H1 (cell line): ENCODE data around the gene ASIC1. TPM values are rescaled to one million over a fixed set of nuclear protein-coding genes. Genes with fewer than 3 reads are reported as not detected.

ENCODE experiments used
- CTCF ChIA-PET: fragments of 300-600 bp; sonication (Branson Sonifier 250); formaldehyde crosslinking; loops from one replicate; lab custom pipeline; 2021; ENCODE audit not compliant: partially characterized antibody; lab: Charles Lee
- POLR2A ChIA-PET: fragments of 300-600 bp; sonication (Branson Sonifier 250); formaldehyde crosslinking; loops from one replicate; lab custom pipeline; 2021; ENCODE audit warnings: inconsistent platforms; ENCODE audit not compliant: partially characterized antibody; lab: Charles Lee
- DNase-seq, 2 experiments: peaks; one replicate each; pipeline versions ENCODE4 v3.0.0 to v3.0.0-alpha.2; 2010 to 2022; ENCODE audit warnings: low spot score in 2 of 2, low read depth in 1 of 2, mixed read lengths in 1 of 2
- FAIRE-seq: peaks from 2 replicates; lab custom pipeline; 2011; peaks lifted over from hg19 to GRCh38; lab: Jason Lieb, UNC
- H2AFZ ChIP-seq: 2 replicates; pipeline ENCODE4 v1.8.1; 2012; ENCODE audit warnings: low read length, inconsistent platforms
- H2AK5ac ChIP-seq: 2 replicates; pipeline ENCODE4 v1.6.1; 2013; ENCODE audit warnings: low read depth, low read length
- H2BK120ac ChIP-seq: replicated peaks from 2 replicates; pipeline ENCODE3; 2013; ENCODE audit warnings: low read depth, low read length, inconsistent platforms
- H2BK12ac ChIP-seq: 2 replicates; pipeline ENCODE4 v1.6.1; 2013; ENCODE audit warnings: low read depth, low read length
- H2BK15ac ChIP-seq: 2 replicates; pipeline ENCODE4 v1.6.1; 2013; ENCODE audit warnings: low read length
- H2BK20ac ChIP-seq: 2 replicates; pipeline ENCODE4 v1.6.1; 2013; ENCODE audit warnings: low read length
- H2BK5ac ChIP-seq: 2 replicates; pipeline ENCODE4 v1.6.1; 2013; ENCODE audit warnings: low read depth, low read length
- H3K14ac ChIP-seq: 2 replicates; pipeline ENCODE4 v1.6.1; 2013; ENCODE audit warnings: inconsistent platforms; ENCODE audit not compliant: insufficient read length
- H3K18ac ChIP-seq: 2 replicates; pipeline ENCODE4 v1.6.1; 2013; ENCODE audit warnings: low read length; ENCODE audit errors: extremely low read depth
- H3K23ac ChIP-seq: 2 replicates; pipeline ENCODE4 v1.6.1; 2013; ENCODE audit warnings: inconsistent platforms; ENCODE audit not compliant: insufficient read length
- H3K23me2 ChIP-seq: 2 replicates; pipeline ENCODE4 v1.6.1; 2013; ENCODE audit warnings: low read depth, low read length
- H3K27ac ChIP-seq: 2 replicates; pipeline ENCODE4 v1.6.1; 2011; ENCODE audit warnings: low read depth, low read length, inconsistent platforms
- H3K27me3 ChIP-seq, 4 experiments: replicated peaks in 1 of 4; 1 replicate in 1 of 4; 2 replicates in 3 of 4; pipeline versions ENCODE4 v1.6.1 to v1.8.1; 2011 to 2013; ENCODE audit warnings: low read length in 3 of 4, mild to moderate bottlenecking in 3 of 4, inconsistent platforms in 2 of 4, mixed read lengths in 2 of 4, moderate library complexity in 1 of 4; ENCODE audit not compliant: control insufficient read depth in 3 of 4, insufficient read depth in 3 of 4; ENCODE audit errors: extremely low read depth in 1 of 4
- H3K36me3 ChIP-seq, 4 experiments: 2 replicates each; pipeline versions ENCODE4 v1.6.1 to v1.8.1; 2011 to 2013; ENCODE audit warnings: mild to moderate bottlenecking in 4 of 4, low read length in 3 of 4, moderate library complexity in 2 of 4, control low read depth in 1 of 4, inconsistent platforms in 1 of 4; ENCODE audit not compliant: insufficient read depth in 4 of 4, control insufficient read depth in 2 of 4
- H3K4ac ChIP-seq: replicated peaks from 2 replicates; pipeline ENCODE3; 2013; ENCODE audit warnings: low read length, low read depth, mixed read lengths, inconsistent platforms; ENCODE audit not compliant: insufficient read length
- H3K4me1 ChIP-seq, 4 experiments: replicated peaks in 1 of 4; 1 replicate in 1 of 4; 2 replicates in 3 of 4; pipeline versions ENCODE4 v1.6.1 to v1.8.1; 2011 to 2013; ENCODE audit warnings: low read length in 3 of 4, inconsistent platforms in 2 of 4, mixed read lengths in 1 of 4; ENCODE audit not compliant: insufficient read depth in 4 of 4, control insufficient read depth in 3 of 4
- H3K4me2 ChIP-seq, 2 experiments: 2 replicates each; pipeline versions ENCODE4 v1.6.1 to v1.8.1; 2011 to 2013; ENCODE audit warnings: low read depth in 2 of 2, low read length in 2 of 2, control low read depth in 1 of 2, inconsistent platforms in 1 of 2, mild to moderate bottlenecking in 1 of 2; ENCODE audit not compliant: insufficient read depth in 1 of 2
- H3K4me3 ChIP-seq, 4 experiments: fragments of 200-600, 300-600 bp in 1 of 4; sonication (generic), shearing (Covaris generic), sonication (Bioruptor Twin) in 1 of 4; 2 replicates each; pipeline versions ENCODE4 v1.5.1 to v1.8.1; 2011 to 2016; ENCODE audit warnings: low read length in 4 of 4, low read depth in 3 of 4, control low read depth in 2 of 4, inconsistent platforms in 2 of 4, mild to moderate bottlenecking in 2 of 4, mixed read lengths in 1 of 4, moderate library complexity in 1 of 4; ENCODE audit not compliant: insufficient read depth in 2 of 4; ENCODE audit errors: extremely low read depth in 1 of 4
- H3K56ac ChIP-seq: replicated peaks from 2 replicates; pipeline ENCODE3; 2013; ENCODE audit warnings: low read depth, mild to moderate bottlenecking, mixed read lengths, low read length, inconsistent platforms; ENCODE audit not compliant: insufficient read length
- H3K79me1 ChIP-seq: 2 replicates; pipeline ENCODE4 v1.6.1; 2013; ENCODE audit warnings: low read depth, low read length, control low read depth
- H3K79me2 ChIP-seq, 2 experiments: 2 replicates each; pipeline versions ENCODE4 v1.6.1 to v1.8.1; 2012 to 2013; ENCODE audit warnings: low read length in 2 of 2, mild to moderate bottlenecking in 2 of 2, inconsistent platforms in 1 of 2; ENCODE audit not compliant: insufficient read depth in 2 of 2, control insufficient read depth in 1 of 2
- H3K9ac ChIP-seq, 4 experiments: replicated peaks in 1 of 4; 1 replicate in 1 of 4; 2 replicates in 3 of 4; pipeline versions ENCODE4 v1.6.1 to v1.8.1; 2011 to 2013; ENCODE audit warnings: low read depth in 3 of 4, low read length in 3 of 4, control low read depth in 2 of 4, mild to moderate bottlenecking in 2 of 4, moderate library complexity in 2 of 4, inconsistent platforms in 1 of 4; ENCODE audit errors: extremely low read depth in 1 of 4
- H3K9me3 ChIP-seq, 2 experiments: 2 replicates each; pipeline versions ENCODE4 v1.6.1 to v1.8.1; 2012 to 2013; ENCODE audit warnings: mild to moderate bottlenecking in 2 of 2, moderate library complexity in 2 of 2, control low read depth in 1 of 2, inconsistent platforms in 1 of 2, low read depth in 1 of 2, low read length in 1 of 2, mixed read lengths in 1 of 2; ENCODE audit not compliant: insufficient read depth in 2 of 2
- H4K20me1 ChIP-seq, 2 experiments: replicated peaks in 1 of 2; 2 replicates each; pipeline versions ENCODE3 to v1.8.1; 2011 to 2013; ENCODE audit warnings: inconsistent platforms in 2 of 2, low read length in 2 of 2, mild to moderate bottlenecking in 1 of 2; ENCODE audit not compliant: insufficient read depth in 2 of 2, control insufficient read depth in 1 of 2
- H4K5ac ChIP-seq: 2 replicates; pipeline ENCODE4 v1.6.1; 2013; ENCODE audit warnings: low read length, low read depth, mixed read lengths, inconsistent platforms; ENCODE audit not compliant: insufficient read length
- H4K8ac ChIP-seq: 2 replicates; pipeline ENCODE4 v1.8.0; 2013; ENCODE audit warnings: mild to moderate bottlenecking, moderate library complexity, low read length, inconsistent platforms; ENCODE audit not compliant: insufficient read depth; ENCODE audit errors: extremely low read depth
- H4K91ac ChIP-seq: replicated peaks from 2 replicates; pipeline ENCODE3; 2013; ENCODE audit warnings: low read length, mixed read lengths, inconsistent platforms; ENCODE audit not compliant: insufficient read length
- BRCA1 ChIP-seq: IDR thresholded peaks from 2 replicates; pipeline ENCODE4 v1.6.1; 2012; ENCODE audit warnings: low read depth, low read length, improper control_type of control experiment
- CHD2 ChIP-seq: IDR thresholded peaks from 2 replicates; pipeline ENCODE4 v1.6.1; 2012; ENCODE audit warnings: low read length, improper control_type of control experiment
- EP300 ChIP-seq, 2 experiments: IDR thresholded peaks; 1 replicate in 1 of 2; 2 replicates in 1 of 2; pipeline ENCODE4 v1.6.1; 2011 to 2012; ENCODE audit warnings: low read depth in 2 of 2, low read length in 2 of 2, mild to moderate bottlenecking in 2 of 2, borderline replicate concordance in 1 of 2, inconsistent platforms in 1 of 2, moderate library complexity in 1 of 2
- POLR2AphosphoS5 ChIP-seq: IDR thresholded peaks from 2 replicates; pipeline ENCODE4 v1.6.1; 2011; ENCODE audit warnings: low read depth, low read length
- POU5F1 ChIP-seq: IDR thresholded peaks from 2 replicates; pipeline ENCODE4 v1.6.1; 2011; ENCODE audit warnings: low read depth, mild to moderate bottlenecking, low read length, moderate library complexity
- RAD21 ChIP-seq, 2 experiments: IDR thresholded peaks in 1 of 2; conservative IDR thresholded peaks in 1 of 2; 2 replicates each; pipeline ENCODE4 v1.6.1; 2011; ENCODE audit warnings: low read depth in 2 of 2, low read length in 2 of 2, improper control_type of control experiment in 1 of 2, inconsistent platforms in 1 of 2, mild to moderate bottlenecking in 1 of 2, moderate library complexity in 1 of 2
- RXRA ChIP-seq: IDR thresholded peaks from 2 replicates; pipeline ENCODE4 v1.6.1; 2011; ENCODE audit warnings: low read depth, mild to moderate bottlenecking, low read length, moderate library complexity; ENCODE audit not compliant: insufficient read depth
- SIX5 ChIP-seq: IDR thresholded peaks from 2 replicates; pipeline ENCODE4 v1.6.1; 2011; ENCODE audit warnings: mild to moderate bottlenecking, low read depth, low read length
- WGBS, 2 experiments: shearing (Covaris generic) in 1 of 2; methylation state at CpG; one replicate each; pipeline versions ENCODE4 v1.1.6 to v1.1.7; 2013 to 2015; ENCODE audit warnings: low lambda C conversion rate in 2 of 2, mixed read lengths in 2 of 2, inconsistent platforms in 1 of 2, low coverage in 1 of 2, missing lambda C conversion rate in 1 of 2; ENCODE audit not compliant: insufficient replicate concordance in 2 of 2, insufficient coverage in 1 of 2, insufficient read length in 1 of 2; ENCODE audit errors: extremely low coverage in 1 of 2, missing lambda C conversion rate in 1 of 2; 5-methylcytosine and 5-hydroxymethylcytosine counted together
- polyA plus RNA-seq, 7 experiments: library from polyadenylated mRNA; depleted of rRNA in 3 of 7; stranded (reverse) in 5 of 7; unstranded in 2 of 7; fragments of >200 nt in 5 of 7; fragments of 200-250 nt in 2 of 7; gene quantifications; 1 replicate in 5 of 7; 2 replicates in 1 of 7; 4 replicates in 1 of 7; pipeline versions ENCODE4 v1.2.1 to v1.2.3, GENCODE V29; 2011 to 2013; ENCODE audit warnings: missing spikeins in 2 of 7, mixed read lengths in 2 of 7
- total RNA-seq: library from RNA; stranded (reverse); fragmentation: NEBNext Ultra II Directional; extraction: Animal tissue kit (Norgen Biotek cat#: 25700); gene quantifications from 2 replicates; pipeline ENCODE4 v1.2.1, GENCODE V29; 2021
- TF ChIP-seq, protein P1 (sequence below), 3 experiments: IDR thresholded peaks; 1 replicate in 2 of 3; 2 replicates in 1 of 3; pipeline versions ENCODE4 v1.5.1 to v1.6.1; 2011; ENCODE audit warnings: low read length in 3 of 3, mild to moderate bottlenecking in 3 of 3, inconsistent platforms in 2 of 3, low read depth in 1 of 3, moderate library complexity in 1 of 3; ENCODE audit not compliant: insufficient read depth in 1 of 3; ENCODE audit errors: control extremely low read depth in 1 of 3
- TF ChIP-seq, protein P2 (sequence below): IDR thresholded peaks from 2 replicates; pipeline ENCODE4 v1.6.1; 2012; ENCODE audit warnings: inconsistent platforms

The ASIC1 gene
- total and polyA plus RNA-seq, 2 of the 8 experiments (the other 6 are each of a cell fraction or from before 2014, with no cell fraction given), result 2.4 to 4.4 TPM

DNA sequence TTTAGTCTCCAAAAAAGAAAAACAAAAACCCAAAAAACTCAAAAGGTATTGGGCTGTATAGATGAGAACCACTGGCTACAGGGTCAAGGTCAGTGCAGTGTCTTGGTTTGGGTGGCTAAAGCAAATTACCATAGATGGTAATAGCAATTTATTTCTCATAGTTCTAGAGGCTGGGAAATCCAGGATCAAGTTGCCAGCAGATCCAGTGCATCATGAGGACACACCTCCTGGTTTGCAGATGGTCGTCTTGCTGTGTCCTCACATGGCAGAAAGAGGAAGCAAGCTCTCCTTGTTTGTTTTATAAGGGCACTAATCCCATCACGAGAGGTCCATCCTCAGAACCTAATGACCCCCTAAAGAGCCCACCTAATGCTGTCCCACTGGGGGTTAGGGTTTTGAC, 65.8 kb downstream of the ASIC1 start:
- H3K4ac ChIP-seq, result no peak overlapping the region
- H3K23ac ChIP-seq, result no peak overlapping the region
- POLR2A ChIA-PET, result interaction anchor here (2.1 kb wide), 2 partner anchors 9 to 10 kb away, joined by 5 to 16 read pairs; partner anchors contain the start of gene COX14
- no peak overlapping the region for H3K18ac ChIP-seq
- no peak overlapping the region for H4K8ac ChIP-seq
- no peaks in the 10 kb centered on the region for H3K9me3 ChIP-seq
- H4K20me1 ChIP-seq, result peaks cover 0 to 2% of the 10 kb centered on the region in 2 experiments
- no peak overlapping the region for H4K5ac ChIP-seq
- H2BK20ac ChIP-seq, result no peak overlapping the region
- no peaks in the 10 kb centered on the region for H3K79me1 ChIP-seq
- H2BK12ac ChIP-seq, result no peak overlapping the region
- no peaks in the 10 kb centered on the region for H3K27me3 ChIP-seq
- CTCF ChIA-PET, result interaction anchor here (2.1 to 32.9 kb wide), 3 partner anchors 9 to 37 kb away, joined by 7 to 625 read pairs (median 9); partner anchors contain the start of gene SMARCD1
- H3K79me2 ChIP-seq, result no peaks in the 10 kb centered on the region
- no peak overlapping the region for H3K4me2 ChIP-seq
- FAIRE-seq, result no peak
- H2BK15ac ChIP-seq, result no peak overlapping the region
- H2BK120ac ChIP-seq, result no peak overlapping the region
- H3K56ac ChIP-seq, result no peak overlapping the region
- H3K4me3 ChIP-seq, result no peak overlapping the region
- H3K4me1 ChIP-seq, result no peaks in the 10 kb centered on the region
- H2BK5ac ChIP-seq, result no peak overlapping the region
- WGBS, 2 experiments, result 77% methylated on average over 2 of the region's 2 CpGs; no CpG with 5 or more reads in 1 of the 2 experiments
- H3K27ac ChIP-seq, result no peak overlapping the region
- H2AFZ ChIP-seq, result no peak overlapping the region
- H3K36me3 ChIP-seq, result peaks cover 0 to 7% (median 2%) of the 10 kb centered on the region in 4 experiments; a peak in 3 of 8 replicates
- TF ChIP-seq, protein P1, sequence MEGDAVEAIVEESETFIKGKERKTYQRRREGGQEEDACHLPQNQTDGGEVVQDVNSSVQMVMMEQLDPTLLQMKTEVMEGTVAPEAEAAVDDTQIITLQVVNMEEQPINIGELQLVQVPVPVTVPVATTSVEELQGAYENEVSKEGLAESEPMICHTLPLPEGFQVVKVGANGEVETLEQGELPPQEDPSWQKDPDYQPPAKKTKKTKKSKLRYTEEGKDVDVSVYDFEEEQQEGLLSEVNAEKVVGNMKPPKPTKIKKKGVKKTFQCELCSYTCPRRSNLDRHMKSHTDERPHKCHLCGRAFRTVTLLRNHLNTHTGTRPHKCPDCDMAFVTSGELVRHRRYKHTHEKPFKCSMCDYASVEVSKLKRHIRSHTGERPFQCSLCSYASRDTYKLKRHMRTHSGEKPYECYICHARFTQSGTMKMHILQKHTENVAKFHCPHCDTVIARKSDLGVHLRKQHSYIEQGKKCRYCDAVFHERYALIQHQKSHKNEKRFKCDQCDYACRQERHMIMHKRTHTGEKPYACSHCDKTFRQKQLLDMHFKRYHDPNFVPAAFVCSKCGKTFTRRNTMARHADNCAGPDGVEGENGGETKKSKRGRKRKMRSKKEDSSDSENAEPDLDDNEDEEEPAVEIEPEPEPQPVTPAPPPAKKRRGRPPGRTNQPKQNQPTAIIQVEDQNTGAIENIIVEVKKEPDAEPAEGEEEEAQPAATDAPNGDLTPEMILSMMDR (IDR thresholded peaks at IDR 0.05; ENCODE audit: control extremely low read depth in 1 of 3, insufficient read depth in 1 of 3, low read depth in 1 of 3, low read length in 3 of 3), result no peak
- TF ChIP-seq, protein P2, sequence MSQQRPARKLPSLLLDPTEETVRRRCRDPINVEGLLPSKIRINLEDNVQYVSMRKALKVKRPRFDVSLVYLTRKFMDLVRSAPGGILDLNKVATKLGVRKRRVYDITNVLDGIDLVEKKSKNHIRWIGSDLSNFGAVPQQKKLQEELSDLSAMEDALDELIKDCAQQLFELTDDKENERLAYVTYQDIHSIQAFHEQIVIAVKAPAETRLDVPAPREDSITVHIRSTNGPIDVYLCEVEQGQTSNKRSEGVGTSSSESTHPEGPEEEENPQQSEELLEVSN, result no peak
- TF ChIP-seq POLR2AphosphoS5 (no peak), RXRA (no peak), BRCA1 (no peak), SIX5 (no peak), CHD2 (no peak), RAD21 (IDR thresholded peaks at IDR 0.05 in 1 of 2, conservative IDR thresholded peaks at IDR 0.05 in 1 of 2; ENCODE audit: low read depth in 2 of 2, low read length in 2 of 2) (no peak), EP300 (IDR thresholded peaks at IDR 0.05; ENCODE audit: borderline replicate concordance in 1 of 2, low read depth in 2 of 2, low read length in 2 of 2) (no peak), POU5F1 (no peak)
- TF ChIP-seq, all 59 proteins: peak for 0
- H2AK5ac ChIP-seq, result no peak overlapping the region
- H3K14ac ChIP-seq, result no peak overlapping the region
- no peak for DNase-seq
- H3K23me2 ChIP-seq, result no peaks in the 10 kb centered on the region
- no peak overlapping the region for H4K91ac ChIP-seq
- no peak overlapping the region for H3K9ac ChIP-seq
